Mononuclear cell (primary cell): ENCODE data around the gene RTL9. TPM values are rescaled to one million over a fixed set of nuclear protein-coding genes. Genes with fewer than 3 reads are reported as not detected.
"Not testable (repeated sequence)": the region's sequence is repeated elsewhere in the genome, so short reads cannot be mapped to it uniquely, and the experiment has no call there.

ENCODE experiments used
- H3K27me3 ChIP-seq: 2 replicates; pipeline ENCODE4 v1.6.0; 2011; ENCODE audit warnings: low read length, control low read depth; ENCODE audit not compliant: insufficient read depth
- H3K4me1 ChIP-seq: 2 replicates; pipeline ENCODE4 v1.5.1; 2011; ENCODE audit warnings: mild to moderate bottlenecking, low read length, control low read depth; ENCODE audit not compliant: insufficient read depth
- H3K4me3 ChIP-seq: 2 replicates; pipeline ENCODE4 v1.5.1; 2011; ENCODE audit warnings: mild to moderate bottlenecking, low read length, moderate library complexity
- H3K9me3 ChIP-seq: 2 replicates; pipeline ENCODE4 v1.5.1; 2011; ENCODE audit warnings: low read depth, mild to moderate bottlenecking, control low read depth, low read length
- total RNA-seq: library from RNA; depleted of rRNA; stranded (reverse); fragments of >200 nt; gene quantifications from one replicate; pipeline ENCODE4 v1.2.3, GENCODE V29; 2012

RTL9 gene
- total RNA-seq, 1 donor: not detected

GRCh38 chrX:110391086-110391485, 32.4 kb downstream of the RTL9 start:
- no peaks in the 10 kb centered on the region for H3K4me1 ChIP-seq
- no peaks in the 10 kb centered on the region for H3K27me3 ChIP-seq
- no peak overlapping the region for H3K4me3 ChIP-seq
- H3K9me3 ChIP-seq: no peaks in the 10 kb centered on the region

GRCh38 chrX:110394651-110395050, 36.0 kb downstream of the RTL9 start:
- no peaks in the 10 kb centered on the region for H3K9me3 ChIP-seq
- no peaks in the 10 kb centered on the region for H3K4me1 ChIP-seq
- H3K27me3 ChIP-seq: no peaks in the 10 kb centered on the region
- no peak overlapping the region for H3K4me3 ChIP-seq

- Histone ChIP-seq H3K4me3 (no peak overlapping the region), H3K9me3 (no peaks in the 10 kb centered on the region), H3K4me1 (no peaks in the 10 kb centered on the region), H3K27me3 (no peaks in the 10 kb centered on the region)
Observed at GRCh38 chrX:110395877-110396276, 37.2 kb downstream of the RTL9 start.

GRCh38 chrX:110396735-110397134, 38.1 kb downstream of the RTL9 start:
- no peaks in the 10 kb centered on the region for H3K27me3 ChIP-seq
- H3K4me3 ChIP-seq: no peak overlapping the region
- no peaks in the 10 kb centered on the region for H3K9me3 ChIP-seq
- no peaks in the 10 kb centered on the region for H3K4me1 ChIP-seq

GRCh38 chrX:110397339-110397738, 38.7 kb downstream of the RTL9 start:
- Histone ChIP-seq H3K4me3 (no peak overlapping the region), H3K4me1 (no peaks in the 10 kb centered on the region), H3K9me3 (no peaks in the 10 kb centered on the region), H3K27me3 (no peaks in the 10 kb centered on the region)

- H3K4me3 ChIP-seq: no peak overlapping the region
- H3K4me1 ChIP-seq: no peaks in the 10 kb centered on the region
- H3K27me3 ChIP-seq: no peaks in the 10 kb centered on the region
- H3K9me3 ChIP-seq: no peaks in the 10 kb centered on the region
Observed at GRCh38 chrX:110397904-110398303, 39.3 kb downstream of the RTL9 start.

GRCh38 chrX:110399497-110399896, 40.8 kb downstream of the RTL9 start:
- Histone ChIP-seq H3K9me3 (no peaks in the 10 kb centered on the region), H3K27me3 (no peaks in the 10 kb centered on the region), H3K4me1 (no peaks in the 10 kb centered on the region), H3K4me3 (no peak overlapping the region)

GRCh38 chrX:110399966-110400365, 41.3 kb downstream of the RTL9 start:
- Histone ChIP-seq H3K4me3 (no peak overlapping the region), H3K27me3 (no peaks in the 10 kb centered on the region), H3K9me3 (no peaks in the 10 kb centered on the region), H3K4me1 (no peaks in the 10 kb centered on the region)

- H3K4me3 ChIP-seq: no peak overlapping the region
- H3K27me3 ChIP-seq: no peaks in the 10 kb centered on the region
- H3K4me1 ChIP-seq: no peaks in the 10 kb centered on the region
- no peaks in the 10 kb centered on the region for H3K9me3 ChIP-seq
Observed at GRCh38 chrX:110401135-110401534, 42.5 kb downstream of the RTL9 start.

GRCh38 chrX:110402091-110402849, 43.6 kb downstream of the RTL9 start:
- Histone ChIP-seq H3K9me3 (no peaks in the 10 kb centered on the region), H3K27me3 (no peaks in the 10 kb centered on the region), H3K4me3 (no peak overlapping the region), H3K4me1 (no peaks in the 10 kb centered on the region)

- H3K4me3 ChIP-seq: no peak overlapping the region
- no peaks in the 10 kb centered on the region for H3K9me3 ChIP-seq
- H3K27me3 ChIP-seq: no peaks in the 10 kb centered on the region
- no peaks in the 10 kb centered on the region for H3K4me1 ChIP-seq
Observed at GRCh38 chrX:110402850-110403221, 44.2 kb downstream of the RTL9 start.

GRCh38 chrX:110403441-110404238, 45.0 kb downstream of the RTL9 start:
- H3K4me3 ChIP-seq: no peak overlapping the region
- H3K9me3 ChIP-seq: no peaks in the 10 kb centered on the region
- no peaks in the 10 kb centered on the region for H3K4me1 ChIP-seq
- no peaks in the 10 kb centered on the region for H3K27me3 ChIP-seq

GRCh38 chrX:110404376-110404775, 45.7 kb downstream of the RTL9 start:
- H3K9me3 ChIP-seq: no peaks in the 10 kb centered on the region
- no peaks in the 10 kb centered on the region for H3K27me3 ChIP-seq
- no peaks in the 10 kb centered on the region for H3K4me1 ChIP-seq
- H3K4me3 ChIP-seq: no peak overlapping the region

GRCh38 chrX:110406250-110406649, 47.6 kb downstream of the RTL9 start:
- H3K27me3 ChIP-seq, H3K9me3 ChIP-seq, H3K4me1 ChIP-seq, H3K4me3 ChIP-seq: not testable (repeated sequence)

- Histone ChIP-seq H3K9me3 (no peaks in the 10 kb centered on the region), H3K4me1 (no peaks in the 10 kb centered on the region), H3K4me3 (no peak overlapping the region), H3K27me3 (no peaks in the 10 kb centered on the region)
Observed at GRCh38 chrX:110406822-110407221, 48.2 kb downstream of the RTL9 start.
